Measurements from ENCODE around the gene BRD3. TPM values are rescaled to one million over a fixed set of nuclear protein-coding genes. Genes with fewer than 3 reads are reported as not detected.
"Not testable (repeated sequence)": the region's sequence is repeated elsewhere in the genome, so short reads cannot be mapped to it uniquely, and the experiment has no call there.

BRD3 gene
- total and polyA plus RNA-seq, 2 donors from 2014 or later: 7.7 to 46.2 TPM

DNA sequence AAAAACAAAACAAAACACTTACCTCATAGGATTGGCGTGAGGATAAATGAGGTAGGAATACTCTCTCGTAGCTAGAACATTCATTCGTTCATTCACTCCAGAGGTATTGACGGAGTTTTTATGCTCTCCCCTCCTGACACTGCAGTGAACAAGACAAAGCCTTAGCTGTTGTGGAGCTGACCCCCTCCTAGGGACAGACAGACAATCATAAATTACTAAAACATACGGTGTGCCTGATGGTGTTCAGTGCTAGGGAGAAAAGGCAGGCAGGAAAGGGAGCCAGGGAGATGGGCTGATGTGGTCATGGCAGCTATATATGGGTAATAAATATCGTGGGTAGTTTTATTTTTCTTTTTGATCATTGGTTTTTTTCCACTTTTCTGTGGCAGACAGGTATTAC is 5.7 kb upstream of the BRD3 start:
- H3K9ac ChIP-seq (ENCODE audit: low read length in 3 of 3): no peak overlapping the region
- H3K36me3 ChIP-seq (ENCODE audit: control insufficient read depth in 2 of 3, insufficient read depth in 3 of 3, low read length in 3 of 3): no peaks in the 10 kb centered on the region
- FAIRE-seq: no peak
- no peak for DNase-seq
- TF ChIP-seq, protein P1, sequence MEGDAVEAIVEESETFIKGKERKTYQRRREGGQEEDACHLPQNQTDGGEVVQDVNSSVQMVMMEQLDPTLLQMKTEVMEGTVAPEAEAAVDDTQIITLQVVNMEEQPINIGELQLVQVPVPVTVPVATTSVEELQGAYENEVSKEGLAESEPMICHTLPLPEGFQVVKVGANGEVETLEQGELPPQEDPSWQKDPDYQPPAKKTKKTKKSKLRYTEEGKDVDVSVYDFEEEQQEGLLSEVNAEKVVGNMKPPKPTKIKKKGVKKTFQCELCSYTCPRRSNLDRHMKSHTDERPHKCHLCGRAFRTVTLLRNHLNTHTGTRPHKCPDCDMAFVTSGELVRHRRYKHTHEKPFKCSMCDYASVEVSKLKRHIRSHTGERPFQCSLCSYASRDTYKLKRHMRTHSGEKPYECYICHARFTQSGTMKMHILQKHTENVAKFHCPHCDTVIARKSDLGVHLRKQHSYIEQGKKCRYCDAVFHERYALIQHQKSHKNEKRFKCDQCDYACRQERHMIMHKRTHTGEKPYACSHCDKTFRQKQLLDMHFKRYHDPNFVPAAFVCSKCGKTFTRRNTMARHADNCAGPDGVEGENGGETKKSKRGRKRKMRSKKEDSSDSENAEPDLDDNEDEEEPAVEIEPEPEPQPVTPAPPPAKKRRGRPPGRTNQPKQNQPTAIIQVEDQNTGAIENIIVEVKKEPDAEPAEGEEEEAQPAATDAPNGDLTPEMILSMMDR (IDR thresholded peaks at IDR 0.05; ENCODE audit: borderline replicate concordance, extremely low read depth, insufficient read depth): no peak
- no peaks in the 10 kb centered on the region for H3K4me1 ChIP-seq (ENCODE audit: control insufficient read depth in 2 of 3, insufficient read depth in 2 of 3, low read depth in 1 of 3, low read length in 3 of 3)
- H3K27me3 ChIP-seq (ENCODE audit: control insufficient read depth, insufficient read depth, low read length): no peaks in the 10 kb centered on the region
- intact Hi-C loops (cut with DNase I): no loop called here
- no peak overlapping the region for H3K4me3 ChIP-seq (ENCODE audit: low read length in 3 of 3)
- no peak overlapping the region for H3K27ac ChIP-seq (ENCODE audit: low read depth in 2 of 2, low read length in 2 of 2)
- peaks cover 0 to 4% (median 0%) of the 10 kb centered on the region in 3 donors for H3K9me3 ChIP-seq (ENCODE audit: control insufficient read depth in 2 of 3, insufficient read depth in 1 of 3, low read length in 3 of 3)

DNA sequence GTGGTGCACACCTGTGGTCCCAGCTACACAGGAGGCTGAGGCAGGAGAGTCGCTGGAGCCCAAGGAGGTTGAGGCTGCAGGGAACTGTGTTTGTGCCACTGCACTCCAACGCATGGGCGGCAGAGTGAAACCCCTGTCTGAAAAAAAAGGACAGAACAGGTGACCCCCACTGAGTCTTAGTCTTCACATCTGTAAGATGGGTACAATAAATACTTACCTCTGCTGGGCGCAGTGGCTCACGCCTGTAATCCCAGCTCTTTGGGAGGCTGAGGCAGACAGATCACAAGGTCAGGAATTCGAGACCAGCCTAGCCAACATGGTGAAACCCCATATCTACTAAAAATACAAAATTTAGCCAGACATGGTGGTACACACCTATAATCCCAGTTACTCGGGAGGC is 4.9 kb upstream of the BRD3 start:
- intact Hi-C loops (cut with DNase I); H3K9ac ChIP-seq (ENCODE audit: low read length in 3 of 3); H3K27me3 ChIP-seq (ENCODE audit: control insufficient read depth, insufficient read depth, low read length); H3K9me3 ChIP-seq (ENCODE audit: control insufficient read depth in 2 of 3, insufficient read depth in 1 of 3, low read length in 3 of 3); H3K4me3 ChIP-seq (ENCODE audit: low read length in 3 of 3); H3K27ac ChIP-seq (ENCODE audit: low read depth in 2 of 2, low read length in 2 of 2); H3K36me3 ChIP-seq (ENCODE audit: control insufficient read depth in 2 of 3, insufficient read depth in 3 of 3, low read length in 3 of 3); H3K4me1 ChIP-seq (ENCODE audit: control insufficient read depth in 2 of 3, insufficient read depth in 2 of 3, low read depth in 1 of 3, low read length in 3 of 3); FAIRE-seq: not testable (repeated sequence)
- DNase-seq: peak in 1 of 5 donors; percentile 11

DNA sequence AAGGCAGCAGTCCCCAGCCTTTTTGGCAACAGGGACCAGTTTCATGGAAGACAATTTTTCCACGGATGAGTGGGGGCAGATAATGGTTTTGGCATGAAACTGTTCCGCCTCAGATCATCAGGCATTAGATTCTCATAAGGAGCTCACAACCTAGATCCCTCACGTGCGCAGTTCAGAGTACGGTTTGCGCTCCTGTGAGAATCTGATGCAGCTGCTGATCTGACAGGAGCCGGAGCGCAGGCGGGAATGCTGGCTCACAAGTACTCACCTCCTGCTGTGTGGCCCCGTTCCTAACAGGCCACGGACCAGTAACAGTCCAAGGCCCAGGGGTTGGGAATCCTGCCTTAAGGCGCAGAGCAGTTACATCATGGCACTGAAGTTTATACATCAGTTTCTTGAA is 3.3 kb upstream of the BRD3 start:
- Histone ChIP-seq H3K9me3 (ENCODE audit: control insufficient read depth in 2 of 3, insufficient read depth in 1 of 3, low read length in 3 of 3) (no peaks in the 10 kb centered on the region), H3K4me1 (ENCODE audit: control insufficient read depth in 2 of 3, insufficient read depth in 2 of 3, low read depth in 1 of 3, low read length in 3 of 3) (peaks cover 0 to 5% (median 2%) of the 10 kb centered on the region in 3 donors), H3K27ac (ENCODE audit: low read depth in 2 of 2, low read length in 2 of 2) (no peak overlapping the region), H3K9ac (ENCODE audit: low read length in 3 of 3) (no peak overlapping the region), H3K36me3 (ENCODE audit: control insufficient read depth in 2 of 3, insufficient read depth in 3 of 3, low read length in 3 of 3) (no peaks in the 10 kb centered on the region), H3K27me3 (ENCODE audit: control insufficient read depth, insufficient read depth, low read length) (no peaks in the 10 kb centered on the region), H3K4me3 (ENCODE audit: low read length in 3 of 3) (no peak overlapping the region)
- TF ChIP-seq, protein P1 (IDR thresholded peaks at IDR 0.05; ENCODE audit: borderline replicate concordance, extremely low read depth, insufficient read depth): no peak
- FAIRE-seq (no peak), DNase-seq (peak in 2 of 5 donors; percentile 31 to 42)
- intact Hi-C loops (cut with DNase I): no loop called here

DNA sequence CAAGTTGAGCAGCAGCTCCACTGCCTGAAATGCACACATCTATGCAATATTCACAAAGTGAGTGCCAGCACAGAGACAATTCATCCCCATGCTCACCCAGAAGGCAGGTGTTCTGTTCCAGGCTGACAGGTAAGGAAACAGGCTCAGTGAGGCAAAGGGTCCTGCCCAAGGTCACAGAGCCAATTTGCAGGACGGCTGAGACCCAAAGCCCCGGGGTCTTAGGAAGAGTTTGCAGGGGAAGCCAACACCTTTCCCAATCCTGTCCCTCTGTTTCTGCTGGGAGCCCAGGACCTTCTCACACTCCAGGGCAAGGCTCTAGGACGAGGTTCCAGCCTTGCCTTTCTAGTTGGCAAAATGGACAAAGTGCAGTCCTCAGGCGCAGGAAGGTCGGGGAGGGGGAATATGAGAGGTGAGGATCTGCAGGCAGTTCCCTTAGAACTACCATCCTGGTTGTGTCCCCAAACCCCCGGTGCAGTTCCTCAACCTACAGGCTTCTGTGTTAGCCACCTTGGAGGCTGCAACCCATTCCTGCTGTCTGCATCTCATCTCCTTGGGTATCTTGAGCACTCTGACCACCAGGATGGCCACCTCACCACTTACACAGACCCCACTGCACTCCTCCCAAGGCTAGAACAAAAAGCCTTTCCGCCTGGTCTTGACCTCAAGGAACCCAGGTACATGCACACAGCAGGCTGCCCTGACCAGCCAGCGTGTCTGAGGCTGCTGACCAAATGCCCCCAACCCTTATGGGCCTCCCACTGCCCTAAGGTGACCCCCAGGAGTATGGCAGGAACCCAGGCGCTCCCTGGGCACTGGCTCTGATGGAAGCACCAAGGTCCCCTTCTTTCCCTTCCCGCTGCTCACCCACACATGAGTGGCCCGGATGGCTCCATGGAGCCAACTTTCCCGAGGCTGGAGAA is 1.9 kb upstream of the BRD3 start:
- Histone ChIP-seq H3K9ac (ENCODE audit: low read length in 3 of 3) (no peak overlapping the region), H3K4me1 (ENCODE audit: control insufficient read depth in 2 of 3, insufficient read depth in 2 of 3, low read depth in 1 of 3, low read length in 3 of 3) (peaks cover 0 to 10% (median 5%) of the 10 kb centered on the region in 3 donors), H3K9me3 (ENCODE audit: control insufficient read depth in 2 of 3, insufficient read depth in 1 of 3, low read length in 3 of 3) (no peaks in the 10 kb centered on the region), H3K4me3 (ENCODE audit: low read length in 3 of 3) (no peak overlapping the region), H3K27ac (ENCODE audit: low read depth in 2 of 2, low read length in 2 of 2) (no peak overlapping the region), H3K36me3 (ENCODE audit: control insufficient read depth in 2 of 3, insufficient read depth in 3 of 3, low read length in 3 of 3) (no peaks in the 10 kb centered on the region), H3K27me3 (ENCODE audit: control insufficient read depth, insufficient read depth, low read length) (no peaks in the 10 kb centered on the region)
- FAIRE-seq: no peak
- DNase-seq: peak in 2 of 5 donors; percentile 40 to 58
- intact Hi-C loops (cut with DNase I): no loop called here
- TF ChIP-seq, protein P1 (IDR thresholded peaks at IDR 0.05; ENCODE audit: borderline replicate concordance, extremely low read depth, insufficient read depth): no peak
